ENCODE measurements around the gene CASP8. TPM values are rescaled to one million over a fixed set of nuclear protein-coding genes. Genes with fewer than 3 reads are reported as not detected.
"Not testable (repeated sequence)": the region's sequence is repeated elsewhere in the genome, so short reads cannot be mapped to it uniquely, and the experiment has no call there.

Gene CASP8
- total RNA-seq, 1 donor from 2014 or later = 3.7 TPM

- DNase-seq = no peak
- intact Hi-C loops (cut with micrococcal nuclease) = loop anchor here (2.0 kb wide), 1 partner anchor 127 kb away; no protein-coding TSS in a partner anchor
- Histone ChIP-seq H3K4me1 (peaks cover 24% of the 10 kb centered on the region), H3K27me3 (ENCODE audit: low read depth) (no peaks in the 10 kb centered on the region), H3K4me3 (no peak overlapping the region), H3K36me3 (no peaks in the 10 kb centered on the region), H3K27ac (replicated peaks) (no peak overlapping the region), H3K9me3 (replicated peaks) (peaks cover 10% of the 10 kb centered on the region)
- no peak for TF ChIP-seq CTCF (IDR thresholded peaks at IDR 0.05; ENCODE audit: borderline replicate concordance)
These were observed 22.7 kb upstream of the CASP8 start for GRCh38 chr2:201237486-201238123.

GRCh38 chr2:201239167-201239935 lies 21.0 kb upstream of the CASP8 start:
- peak overlapping the region; percentile 69 for H3K27ac ChIP-seq (replicated peaks)
- peak; percentile 76 for DNase-seq
- intact Hi-C loops (cut with micrococcal nuclease); H3K27me3 ChIP-seq (ENCODE audit: low read depth); H3K36me3 ChIP-seq: not testable (repeated sequence)
- peak overlapping the region; percentile 22 for H3K4me3 ChIP-seq
- H3K9me3 ChIP-seq (replicated peaks) = peaks cover 10% of the 10 kb centered on the region
- peaks cover 15% of the 10 kb centered on the region for H3K4me1 ChIP-seq

GRCh38 chr2:201242571-201243277 lies 17.6 kb upstream of the CASP8 start:
- no peaks in the 10 kb centered on the region for H3K36me3 ChIP-seq
- intact Hi-C loops (cut with micrococcal nuclease) = no loop called here
- no peaks in the 10 kb centered on the region for H3K27me3 ChIP-seq (ENCODE audit: low read depth)
- H3K4me3 ChIP-seq = no peak overlapping the region
- no peak for TF ChIP-seq CTCF (IDR thresholded peaks at IDR 0.05; ENCODE audit: borderline replicate concordance)
- H3K9me3 ChIP-seq (replicated peaks) = peaks cover 10% of the 10 kb centered on the region
- H3K4me1 ChIP-seq = peaks cover 5% of the 10 kb centered on the region
- DNase-seq = no peak
- no peak overlapping the region for H3K27ac ChIP-seq (replicated peaks)

- no peak for DNase-seq
- H3K27me3 ChIP-seq (ENCODE audit: low read depth) = no peaks in the 10 kb centered on the region
- H3K36me3 ChIP-seq = no peaks in the 10 kb centered on the region
- no peak for TF ChIP-seq CTCF (IDR thresholded peaks at IDR 0.05; ENCODE audit: borderline replicate concordance)
- no peak overlapping the region for H3K27ac ChIP-seq (replicated peaks)
- H3K9me3 ChIP-seq (replicated peaks) = peaks cover 10% of the 10 kb centered on the region
- no peaks in the 10 kb centered on the region for H3K4me1 ChIP-seq
- intact Hi-C loops (cut with micrococcal nuclease) = no loop called here
- no peak overlapping the region for H3K4me3 ChIP-seq
These were observed 15.5 kb upstream of the CASP8 start for GRCh38 chr2:201244829-201245228.

- Histone ChIP-seq H3K4me1 (no peaks in the 10 kb centered on the region), H3K9me3 (replicated peaks) (peaks cover 10% of the 10 kb centered on the region), H3K27me3 (ENCODE audit: low read depth) (no peaks in the 10 kb centered on the region), H3K4me3 (no peak overlapping the region), H3K36me3 (no peaks in the 10 kb centered on the region), H3K27ac (replicated peaks) (no peak overlapping the region)
- intact Hi-C loops (cut with micrococcal nuclease) = no loop called here
- no peak for DNase-seq
- no peak for TF ChIP-seq CTCF (IDR thresholded peaks at IDR 0.05; ENCODE audit: borderline replicate concordance)
These were observed 14.1 kb upstream of the CASP8 start for GRCh38 chr2:201246280-201246679.

Data from left ventricle myocardium inferior (tissue), 1 donor.